Panc1 (cell line): ENCODE measurements around the gene SPATA46. TPM values are rescaled to one million over a fixed set of nuclear protein-coding genes. Genes with fewer than 3 reads are reported as not detected.

Experiments
- ATAC-seq: fragments of 200-7000 bp; cut with Tn5 transposase; 2 replicates; pipeline ENCODE4 v1.9.1; 2020; ENCODE audit warnings: mild to moderate bottlenecking, moderate library complexity
- BruUV-seq: library from RNA; stranded (reverse); fragments of 400-500 nt; replicated peaks from 2 replicates; lab custom pipeline; 2021; lab: Mats Ljungman, UMichigan
- CTCF ChIA-PET: fragments of 300-600 bp; sonication (Branson Sonifier 250); formaldehyde crosslinking; loops from one replicate; lab custom pipeline; 2022; ENCODE audit warnings: antibody characterized with exemption; lab: Charles Lee
- POLR2A ChIA-PET: fragments of 300-600 bp; sonication (Branson Sonifier 250); formaldehyde crosslinking; loops from one replicate; lab custom pipeline; 2022; ENCODE audit warnings: antibody characterized with exemption; lab: Charles Lee
- DNase-seq: peaks from one replicate; pipeline ENCODE4 v3.0.0-alpha.2; 2010; ENCODE audit warnings: low read depth, low spot score
- H3K27ac ChIP-seq: 2 replicates; pipeline ENCODE4 v1.5.1; 2011; ENCODE audit warnings: mild to moderate bottlenecking, low read length, inconsistent platforms
- H3K27me3 ChIP-seq: fragments of 200-500 bp; sonication (Bioruptor generic); 2 replicates; pipeline ENCODE4 v1.6.0; 2014; ENCODE audit warnings: low read length, inconsistent platforms; ENCODE audit not compliant: control insufficient read depth, insufficient read depth
- H3K36me3 ChIP-seq: fragments of 200-500 bp; sonication (Bioruptor generic); 2 replicates; pipeline ENCODE4 v1.5.1; 2014; ENCODE audit warnings: inconsistent platforms, mild to moderate bottlenecking, low read length, moderate library complexity; ENCODE audit not compliant: control insufficient read depth, insufficient read depth
- H3K4me1 ChIP-seq: 2 replicates; pipeline ENCODE4 v1.5.1; 2011; ENCODE audit warnings: inconsistent platforms, mild to moderate bottlenecking, low read length, moderate library complexity; ENCODE audit not compliant: control insufficient read depth, insufficient read depth
- H3K4me3 ChIP-seq, 2 experiments: 2 replicates each; pipeline ENCODE4 v1.5.1; 2011 to 2012; ENCODE audit warnings: low read depth in 2 of 2, low read length in 2 of 2, mild to moderate bottlenecking in 2 of 2, inconsistent platforms in 1 of 2, moderate library complexity in 1 of 2
- H3K9me3 ChIP-seq: fragments of 200-500 bp; sonication (Bioruptor generic); 2 replicates; pipeline ENCODE4 v1.5.1; 2014; ENCODE audit warnings: low read depth, mild to moderate bottlenecking, inconsistent platforms, low read length, moderate library complexity; ENCODE audit not compliant: control insufficient read depth, insufficient read depth
- POLR2AphosphoS5 ChIP-seq: IDR thresholded peaks from 2 replicates; pipeline ENCODE4 v1.6.1; 2012; ENCODE audit warnings: mild to moderate bottlenecking, low read depth, low read length, moderate library complexity
- REST ChIP-seq, 2 experiments: IDR thresholded peaks; 2 replicates each; pipeline ENCODE4 v1.6.1; 2011 to 2012; ENCODE audit warnings: low read depth in 2 of 2, control low read depth in 1 of 2, low read length in 1 of 2, mild to moderate bottlenecking in 1 of 2, moderate library complexity in 1 of 2; ENCODE audit not compliant: insufficient read depth in 1 of 2
- SIN3A ChIP-seq: IDR thresholded peaks from 2 replicates; pipeline ENCODE4 v1.6.1; 2012; ENCODE audit warnings: low read depth, mild to moderate bottlenecking, low read length, moderate library complexity, borderline replicate concordance; ENCODE audit not compliant: insufficient read depth
- TCF7L2 ChIP-seq: IDR thresholded peaks from 2 replicates; pipeline ENCODE4 v1.6.1; 2011; ENCODE audit warnings: mild to moderate bottlenecking, low read depth, low read length, inconsistent platforms
- in situ Hi-C: cut with HindIII; loops from 2 replicates; pipeline ENCODE4 v1.10.0; 2016; ENCODE audit warnings: low sequenced_read_pairs, low pct_unique_long_range_greater_than_20kb
- intact Hi-C: fragments of 100-400 bp; cut with micrococcal nuclease; formaldehyde crosslinking; loops from one replicate; pipeline ENCODE4 v1.10.0; 2022; ENCODE audit not compliant: unreplicated experiment
- total RNA-seq: library from RNA; stranded (reverse); gene quantifications from one replicate; pipeline ENCODE4 v1.2.1, GENCODE V29; 2021; ENCODE audit not compliant: unreplicated experiment
- TF ChIP-seq, protein P1 (sequence below): fragments of 450-650 bp; IDR thresholded peaks from 2 replicates; pipeline ENCODE4 v1.5.1; 2017; ENCODE audit warnings: mild to moderate bottlenecking

Gene SPATA46
- total RNA-seq, 1 experiment from 2014 or later = not detected

DNA sequence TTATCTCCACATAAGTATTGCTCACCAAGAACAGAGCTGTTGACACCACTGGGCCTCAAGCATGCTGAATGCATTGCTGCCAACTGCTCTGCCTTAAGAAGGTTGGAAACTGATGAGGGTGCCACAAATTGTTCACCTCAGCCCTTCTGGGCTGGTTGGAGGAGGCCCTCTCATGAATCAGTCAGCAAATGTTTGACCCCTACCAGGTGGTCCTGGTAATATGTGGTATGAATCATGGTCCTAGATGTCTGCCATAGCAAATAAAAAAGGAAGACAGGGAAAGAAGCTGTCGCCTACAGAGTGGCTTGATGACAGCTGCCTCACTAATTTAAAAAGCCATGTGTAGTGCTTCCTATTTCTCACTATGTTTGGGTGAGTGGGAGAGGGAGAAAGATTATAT is 12.2 kb downstream of the SPATA46 start:
- intact Hi-C loops = no loop called here
- Histone ChIP-seq H3K4me1 (no peaks in the 10 kb centered on the region), H3K36me3 (peaks cover 2% of the 10 kb centered on the region; the same call in 1 of the 2 replicates), H3K27ac (no peak overlapping the region), H3K4me3 (no peak overlapping the region), H3K9me3 (no peaks in the 10 kb centered on the region), H3K27me3 (no peaks in the 10 kb centered on the region)
- no peak for DNase-seq
- no peak for ATAC-seq
- ChIA-PET POLR2A (no interaction called here), CTCF (no interaction called here)
- no peak for TF ChIP-seq SIN3A
- TF ChIP-seq TCF7L2 = no peak
- TF ChIP-seq, protein P1, sequence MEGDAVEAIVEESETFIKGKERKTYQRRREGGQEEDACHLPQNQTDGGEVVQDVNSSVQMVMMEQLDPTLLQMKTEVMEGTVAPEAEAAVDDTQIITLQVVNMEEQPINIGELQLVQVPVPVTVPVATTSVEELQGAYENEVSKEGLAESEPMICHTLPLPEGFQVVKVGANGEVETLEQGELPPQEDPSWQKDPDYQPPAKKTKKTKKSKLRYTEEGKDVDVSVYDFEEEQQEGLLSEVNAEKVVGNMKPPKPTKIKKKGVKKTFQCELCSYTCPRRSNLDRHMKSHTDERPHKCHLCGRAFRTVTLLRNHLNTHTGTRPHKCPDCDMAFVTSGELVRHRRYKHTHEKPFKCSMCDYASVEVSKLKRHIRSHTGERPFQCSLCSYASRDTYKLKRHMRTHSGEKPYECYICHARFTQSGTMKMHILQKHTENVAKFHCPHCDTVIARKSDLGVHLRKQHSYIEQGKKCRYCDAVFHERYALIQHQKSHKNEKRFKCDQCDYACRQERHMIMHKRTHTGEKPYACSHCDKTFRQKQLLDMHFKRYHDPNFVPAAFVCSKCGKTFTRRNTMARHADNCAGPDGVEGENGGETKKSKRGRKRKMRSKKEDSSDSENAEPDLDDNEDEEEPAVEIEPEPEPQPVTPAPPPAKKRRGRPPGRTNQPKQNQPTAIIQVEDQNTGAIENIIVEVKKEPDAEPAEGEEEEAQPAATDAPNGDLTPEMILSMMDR = no peak
- TF ChIP-seq REST (IDR thresholded peaks at IDR 0.05; ENCODE audit: insufficient read depth in 1 of 2, low read depth in 2 of 2, low read length in 1 of 2) = no peak
- no peak for TF ChIP-seq POLR2AphosphoS5
- BruUV-seq = no TSS peak
- in situ Hi-C loops = no loop called here

DNA sequence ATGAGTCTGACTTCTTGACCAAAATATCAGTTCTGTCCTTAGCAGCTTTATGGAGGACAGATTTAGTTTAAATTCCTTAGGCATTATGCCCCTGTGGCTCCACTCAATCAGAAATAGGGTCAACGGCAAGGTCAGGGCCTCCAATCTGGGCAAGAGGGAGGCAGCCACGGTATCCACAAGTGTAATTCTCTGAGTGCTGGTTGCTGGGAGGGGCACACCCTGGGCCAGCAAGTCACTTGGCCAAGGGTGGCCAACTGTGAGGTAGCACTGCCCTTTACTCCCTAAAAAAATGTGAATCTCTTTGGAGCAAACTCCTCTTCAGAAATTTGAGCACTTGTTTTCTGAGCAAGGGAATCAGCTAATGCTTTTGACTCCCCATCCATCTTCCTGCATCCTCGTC is 12.8 kb downstream of the SPATA46 start:
- DNase-seq (no peak), ATAC-seq (no peak)
- Histone ChIP-seq H3K27me3 (no peaks in the 10 kb centered on the region), H3K27ac (no peak overlapping the region), H3K4me1 (no peaks in the 10 kb centered on the region), H3K4me3 (no peak overlapping the region), H3K36me3 (peaks cover 4% of the 10 kb centered on the region; the same call in 1 of the 2 replicates), H3K9me3 (no peaks in the 10 kb centered on the region)
- BruUV-seq = no TSS peak
- in situ Hi-C loops = no loop called here
- TF ChIP-seq SIN3A (no peak), TCF7L2 (no peak), REST (IDR thresholded peaks at IDR 0.05; ENCODE audit: insufficient read depth in 1 of 2, low read depth in 2 of 2, low read length in 1 of 2) (no peak), POLR2AphosphoS5 (no peak)
- TF ChIP-seq, protein P1 = no peak
- ChIA-PET CTCF (no interaction called here), POLR2A (no interaction called here)
- intact Hi-C loops = no loop called here
